DOHH2 (cell line): ENCODE results near the gene RRBP1.

Experiments
- EZH2phosphoT487 ChIP-seq: fragments of 200-600 bp; sonication (generic); IDR thresholded peaks from 2 replicates; pipeline ENCODE4 v1.6.1; 2017; ENCODE audit warnings: borderline replicate concordance, mild to moderate bottlenecking, antibody characterized with exemption, low read length, moderate library complexity, mixed read lengths
- TF ChIP-seq, protein P1 (sequence below): fragments of 200-600 bp; sonication (generic); IDR thresholded peaks from one replicate; pipeline ENCODE4 v1.5.1; 2014; ENCODE audit warnings: antibody characterized with exemption, mild to moderate bottlenecking, low read depth, low read length; ENCODE audit not compliant: poor library complexity, severe bottlenecking

DNA sequence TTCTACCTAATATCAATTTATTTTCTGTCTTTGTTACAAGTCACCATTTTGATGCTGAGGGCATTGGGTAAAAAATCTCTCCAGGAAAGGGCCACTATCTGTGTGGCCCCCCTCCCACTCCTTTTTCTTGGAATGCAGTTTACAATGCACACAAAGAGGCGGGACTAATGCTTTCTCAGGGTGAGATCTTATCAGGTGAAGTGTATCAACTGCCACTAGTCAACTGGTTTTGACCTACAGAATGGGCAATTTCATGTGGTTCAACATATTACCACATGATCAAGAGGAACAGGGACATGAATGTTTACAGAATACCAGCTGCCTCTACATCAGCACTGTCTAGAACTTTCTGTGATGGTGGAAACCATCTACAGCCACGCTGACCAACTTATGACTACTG is 3.7 kb downstream of the RRBP1 start:
- TF ChIP-seq, protein P1, sequence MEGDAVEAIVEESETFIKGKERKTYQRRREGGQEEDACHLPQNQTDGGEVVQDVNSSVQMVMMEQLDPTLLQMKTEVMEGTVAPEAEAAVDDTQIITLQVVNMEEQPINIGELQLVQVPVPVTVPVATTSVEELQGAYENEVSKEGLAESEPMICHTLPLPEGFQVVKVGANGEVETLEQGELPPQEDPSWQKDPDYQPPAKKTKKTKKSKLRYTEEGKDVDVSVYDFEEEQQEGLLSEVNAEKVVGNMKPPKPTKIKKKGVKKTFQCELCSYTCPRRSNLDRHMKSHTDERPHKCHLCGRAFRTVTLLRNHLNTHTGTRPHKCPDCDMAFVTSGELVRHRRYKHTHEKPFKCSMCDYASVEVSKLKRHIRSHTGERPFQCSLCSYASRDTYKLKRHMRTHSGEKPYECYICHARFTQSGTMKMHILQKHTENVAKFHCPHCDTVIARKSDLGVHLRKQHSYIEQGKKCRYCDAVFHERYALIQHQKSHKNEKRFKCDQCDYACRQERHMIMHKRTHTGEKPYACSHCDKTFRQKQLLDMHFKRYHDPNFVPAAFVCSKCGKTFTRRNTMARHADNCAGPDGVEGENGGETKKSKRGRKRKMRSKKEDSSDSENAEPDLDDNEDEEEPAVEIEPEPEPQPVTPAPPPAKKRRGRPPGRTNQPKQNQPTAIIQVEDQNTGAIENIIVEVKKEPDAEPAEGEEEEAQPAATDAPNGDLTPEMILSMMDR: no peak
- TF ChIP-seq EZH2phosphoT487: no peak
